ENCODE measurements around the gene USP27X.

The USP27X gene

GRCh38 chrX:49892542-49892941 lies 13.3 kb downstream of the USP27X start:
- peak; percentile 52 for DNase-seq

- DNase-seq = no peak
Observed at GRCh38 chrX:49896951-49897350, 17.7 kb downstream of the USP27X start.

GRCh38 chrX:49901048-49901447 lies 21.8 kb downstream of the USP27X start:
- no peak for DNase-seq

GRCh38 chrX:49910344-49910743 lies 31.1 kb downstream of the USP27X start:
- peak; percentile 32 for DNase-seq

GRCh38 chrX:49912086-49912485 lies 32.8 kb downstream of the USP27X start:
- DNase-seq = no peak

GRCh38 chrX:49912861-49913260 lies 33.6 kb downstream of the USP27X start:
- no peak for DNase-seq

- peak; percentile 49 for DNase-seq
Observed at GRCh38 chrX:49915361-49916222, 36.3 kb downstream of the USP27X start.

GRCh38 chrX:49919617-49920016 lies 40.3 kb downstream of the USP27X start:
- DNase-seq = peak; percentile 20

GRCh38 chrX:49921109-49921508 lies 41.8 kb downstream of the USP27X start:
- no peak for DNase-seq

GRCh38 chrX:49922291-49923241 lies 43.3 kb downstream of the USP27X start, which contains the start of gene CLCN5:
TSS of gene CLCN5 (plus strand) at chrX:49922596. CDS start at chrX:49925299, 2,703 bp downstream.
- DNase-seq = peak; percentile 93

GRCh38 chrX:49925176-49925575 lies 45.9 kb downstream of the USP27X start:
- DNase-seq = no peak

- DNase-seq = no peak
Observed at GRCh38 chrX:49930039-49930438, 50.8 kb downstream of the USP27X start.
